Psoas muscle (tissue), 8 donors: ENCODE data around the gene NAP1L1. TPM values are rescaled to one million over a fixed set of nuclear protein-coding genes. Genes with fewer than 3 reads are reported as not detected.

ENCODE experiments used
- ATAC-seq, 4 donors: fragments of 200-7000 bp; cut with Tn5 transposase; one replicate each; pipeline ENCODE4 v1.9.1; 2020; ENCODE audit warnings: moderate library complexity in 3 of 4, mild to moderate bottlenecking in 2 of 4
- DNase-seq, 2 donors: peaks; one replicate each; pipeline ENCODE4 v3.0.0-alpha.2; 2020
- H3K27ac ChIP-seq: fragments of 200-600 bp; one replicate; pipeline ENCODE4 v1.8.0; 2022
- H3K27me3 ChIP-seq, 3 donors: fragments of 200-600 bp in 1 of 3; one replicate each; pipeline versions ENCODE4 v1.6.1 to v1.8.0; 2013 to 2022; ENCODE audit warnings: low read length in 2 of 3, mild to moderate bottlenecking in 2 of 3, moderate library complexity in 1 of 3; ENCODE audit not compliant: insufficient read depth in 3 of 3
- H3K36me3 ChIP-seq, 2 donors: fragments of 200-600 bp in 1 of 2; one replicate each; pipeline versions ENCODE4 v1.6.1 to v1.8.0; 2013 to 2022; ENCODE audit warnings: low read depth in 1 of 2, mild to moderate bottlenecking in 1 of 2, moderate library complexity in 1 of 2; ENCODE audit not compliant: insufficient read depth in 1 of 2
- H3K4me1 ChIP-seq: fragments of 200-600 bp; one replicate; pipeline ENCODE4 v1.8.0; 2022
- H3K4me3 ChIP-seq: fragments of 200-600 bp; one replicate; pipeline ENCODE4 v1.8.0; 2022; ENCODE audit warnings: mild to moderate bottlenecking
- H3K9me3 ChIP-seq: fragments of 200-600 bp; one replicate; pipeline ENCODE4 v1.8.0; 2022
- WGBS, 3 donors: extraction: QIAGEN DNeasy Blood & Tissue Kit; methylation state at CpG; one replicate each; pipeline versions ENCODE4 v1.1.6 to v1.1.7; 2013; 5-methylcytosine and 5-hydroxymethylcytosine counted together
- intact Hi-C, 2 donors: fragments of 100-400 bp; cut with DNase I; formaldehyde crosslinking; loops; one replicate each; pipeline versions ENCODE4 v1.11.0 to v1.14.2; 2022
- polyA plus RNA-seq, 3 donors: library from polyadenylated mRNA; stranded (reverse); fragments of 200-250 nt; gene quantifications; one replicate each; pipeline ENCODE4 v1.2.3, GENCODE V29; 2013
- total RNA-seq, 4 donors: library from RNA; stranded (reverse); fragmentation: NEBNext Ultra II Directional in 2 of 4; extraction: Animal tissue kit (Norgen Biotek cat#: 25700) in 2 of 4; gene quantifications; one replicate each; pipeline versions ENCODE4 v1.2.1 to v1.2.4, GENCODE V29; 2021 to 2023
- TF ChIP-seq, protein P1 (sequence below): fragments of 200-600 bp; IDR thresholded peaks from one replicate; pipeline ENCODE4 v1.8.0; 2022; ENCODE audit warnings: antibody characterized with exemption
- donor health status: healthy with polysubstance abuse.
- donor health status: DM: no; HTN: no; CAD: no; lungs with moderate emphysema.
- donor health status: Bipolar disorder and iron deficiency.
- donor health status: healthy.
- donor health status: DM: yes; HTN: yes; CAD: no.
- donor health status: DM: no; HTN: no; CAD: no.
- donor health status: DM: no; HTN: no; CAD: no.
- donor health status: DM: yes; HTN: yes; CAD: no.

NAP1L1 gene
- total and polyA plus RNA-seq, 7 donors: 201 to 341 (median 281) TPM

DNA sequence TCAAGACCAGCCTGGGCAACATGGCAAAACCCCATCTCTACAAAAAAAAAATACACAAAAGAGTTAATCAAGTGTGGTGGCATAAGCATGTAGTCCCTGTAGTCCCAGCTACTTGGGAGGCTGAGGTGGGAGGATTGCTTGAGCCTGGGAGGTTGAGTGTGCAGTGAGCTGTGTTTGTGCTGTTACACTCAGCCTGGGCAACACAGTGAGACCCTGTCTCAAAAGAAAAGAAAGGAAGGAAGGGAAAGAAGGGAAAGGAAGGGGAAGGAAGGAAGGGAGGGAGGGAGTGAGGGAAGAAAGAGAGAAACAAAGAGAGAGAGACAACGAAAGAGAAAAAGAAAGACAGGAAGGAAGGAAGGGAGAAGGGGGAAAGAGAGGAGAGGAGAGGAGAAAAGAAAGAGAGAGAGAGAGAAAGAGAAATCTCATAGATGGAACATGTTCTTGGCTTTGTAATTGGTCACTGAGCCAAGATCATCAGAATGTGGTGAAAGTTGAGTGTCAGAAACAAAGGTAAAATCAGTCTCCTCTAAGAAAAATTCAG lies 26.8 kb upstream of the NAP1L1 start:
- H3K36me3 ChIP-seq: no peaks in the 10 kb centered on the region
- ATAC-seq: no peak
- H3K9me3 ChIP-seq: no peaks in the 10 kb centered on the region
- H3K4me1 ChIP-seq: no peaks in the 10 kb centered on the region
- WGBS, 3 donors: no CpG with 5 or more reads among the region's 1 CpG
- no peak overlapping the region for H3K27ac ChIP-seq
- no peak overlapping the region for H3K4me3 ChIP-seq
- TF ChIP-seq, protein P1, sequence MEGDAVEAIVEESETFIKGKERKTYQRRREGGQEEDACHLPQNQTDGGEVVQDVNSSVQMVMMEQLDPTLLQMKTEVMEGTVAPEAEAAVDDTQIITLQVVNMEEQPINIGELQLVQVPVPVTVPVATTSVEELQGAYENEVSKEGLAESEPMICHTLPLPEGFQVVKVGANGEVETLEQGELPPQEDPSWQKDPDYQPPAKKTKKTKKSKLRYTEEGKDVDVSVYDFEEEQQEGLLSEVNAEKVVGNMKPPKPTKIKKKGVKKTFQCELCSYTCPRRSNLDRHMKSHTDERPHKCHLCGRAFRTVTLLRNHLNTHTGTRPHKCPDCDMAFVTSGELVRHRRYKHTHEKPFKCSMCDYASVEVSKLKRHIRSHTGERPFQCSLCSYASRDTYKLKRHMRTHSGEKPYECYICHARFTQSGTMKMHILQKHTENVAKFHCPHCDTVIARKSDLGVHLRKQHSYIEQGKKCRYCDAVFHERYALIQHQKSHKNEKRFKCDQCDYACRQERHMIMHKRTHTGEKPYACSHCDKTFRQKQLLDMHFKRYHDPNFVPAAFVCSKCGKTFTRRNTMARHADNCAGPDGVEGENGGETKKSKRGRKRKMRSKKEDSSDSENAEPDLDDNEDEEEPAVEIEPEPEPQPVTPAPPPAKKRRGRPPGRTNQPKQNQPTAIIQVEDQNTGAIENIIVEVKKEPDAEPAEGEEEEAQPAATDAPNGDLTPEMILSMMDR: no peak
- DNase-seq: no peak
- intact Hi-C loops: no loop called here
- no peaks in the 10 kb centered on the region for H3K27me3 ChIP-seq

DNA sequence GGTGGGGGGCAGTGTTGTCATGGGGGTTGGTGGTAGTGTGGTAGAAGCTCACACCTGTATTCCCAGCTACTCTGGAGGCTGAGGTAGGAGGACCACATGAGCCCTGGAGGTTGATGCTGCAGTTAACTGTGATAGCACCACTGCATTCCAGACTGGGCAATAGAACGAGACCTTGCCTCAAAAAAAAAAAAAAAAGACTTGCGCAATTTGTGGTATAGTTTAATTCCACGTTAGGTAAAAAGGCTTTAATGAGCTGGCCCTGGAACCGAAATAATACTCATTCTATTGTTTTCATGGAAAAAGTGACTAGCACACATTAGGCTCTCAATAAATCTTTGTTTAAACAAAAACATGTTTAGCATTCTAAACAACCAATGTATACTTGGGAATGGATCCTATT lies 25.4 kb upstream of the NAP1L1 start:
- DNase-seq: no peak
- Histone ChIP-seq H3K27me3 (no peaks in the 10 kb centered on the region), H3K36me3 (no peaks in the 10 kb centered on the region), H3K9me3 (no peaks in the 10 kb centered on the region), H3K4me3 (no peak overlapping the region), H3K27ac (no peak overlapping the region), H3K4me1 (no peaks in the 10 kb centered on the region)
- TF ChIP-seq, protein P1: no peak
- no peak for ATAC-seq
- WGBS, 3 donors: 78 to 86% (median 81%) methylated on average over 4 of the region's 4 CpGs
- intact Hi-C loops: no loop called here

DNA sequence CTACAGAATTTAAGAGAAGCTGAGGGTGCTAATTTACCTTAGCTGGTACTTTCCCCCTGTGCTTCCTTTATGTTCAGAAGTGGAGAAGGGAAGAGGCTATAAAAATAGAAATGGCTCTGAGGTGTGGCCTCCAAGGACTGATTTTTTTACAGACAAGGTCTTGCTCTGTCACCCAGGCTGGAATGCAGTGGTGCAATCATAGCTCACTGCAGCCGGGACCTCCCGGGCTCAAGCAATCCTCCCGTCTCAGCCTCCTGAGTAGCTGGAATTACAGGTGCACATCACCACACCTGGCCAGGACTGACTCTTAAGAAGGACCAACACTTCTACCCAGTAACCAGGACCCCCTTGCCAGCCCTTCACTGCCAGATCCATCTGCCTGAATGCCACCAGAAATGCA lies 23.9 kb upstream of the NAP1L1 start:
- 82 to 87% (median 83%) methylated on average over 3 of the region's 3 CpGs for WGBS, 3 donors
- no peaks in the 10 kb centered on the region for H3K9me3 ChIP-seq
- intact Hi-C loops: no loop called here
- H3K27ac ChIP-seq: no peak overlapping the region
- no peaks in the 10 kb centered on the region for H3K36me3 ChIP-seq
- DNase-seq (no peak), ATAC-seq (no peak)
- H3K27me3 ChIP-seq: no peaks in the 10 kb centered on the region
- TF ChIP-seq, protein P1: no peak
- no peak overlapping the region for H3K4me3 ChIP-seq
- H3K4me1 ChIP-seq: no peaks in the 10 kb centered on the region

DNA sequence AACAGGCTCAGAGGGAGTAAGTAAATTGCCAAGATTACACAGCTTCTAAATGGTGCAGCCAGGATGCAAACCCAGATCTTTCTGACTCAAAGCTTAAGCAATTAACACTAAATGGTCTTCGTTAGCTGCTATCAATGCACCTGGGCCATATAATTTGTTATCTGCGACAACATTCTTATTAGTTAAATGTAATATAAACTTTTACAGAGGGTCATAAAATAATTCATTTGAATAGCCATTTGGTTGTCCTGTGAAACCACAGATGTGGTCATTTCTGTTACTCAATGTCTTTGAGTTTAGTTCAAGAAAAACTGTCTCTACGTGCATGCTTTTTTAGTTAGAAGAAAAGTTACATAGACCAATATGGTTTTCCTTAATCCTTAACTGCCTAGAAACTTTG lies 22.1 kb upstream of the NAP1L1 start:
- intact Hi-C loops: no loop called here
- Histone ChIP-seq H3K9me3 (no peaks in the 10 kb centered on the region), H3K4me3 (no peak overlapping the region), H3K27me3 (no peaks in the 10 kb centered on the region), H3K27ac (no peak overlapping the region), H3K36me3 (no peaks in the 10 kb centered on the region), H3K4me1 (no peaks in the 10 kb centered on the region)
- ATAC-seq (no peak), DNase-seq (no peak)
- TF ChIP-seq, protein P1: no peak
- WGBS, 3 donors: 30 to 38% (median 34%) methylated on average over 3 of the region's 3 CpGs

DNA sequence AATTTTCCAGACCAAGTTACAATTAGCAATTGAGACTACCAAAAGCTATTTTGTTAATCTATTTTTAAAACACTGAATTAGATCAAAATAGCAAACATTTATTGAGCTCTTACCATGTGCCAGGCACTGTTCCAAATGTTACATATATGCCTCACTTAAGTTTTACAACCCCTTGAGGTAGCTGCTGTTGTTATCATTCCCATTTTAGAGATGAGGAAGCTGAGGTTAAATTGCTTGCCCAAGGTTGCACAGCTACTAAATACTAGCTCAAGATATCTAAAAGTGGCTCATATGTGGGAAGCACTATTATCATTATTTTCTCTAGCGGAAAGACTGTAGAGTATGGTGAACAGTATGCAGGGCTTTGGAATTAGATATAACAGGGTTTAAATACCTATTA lies 19.5 kb upstream of the NAP1L1 start:
- Histone ChIP-seq H3K36me3 (no peaks in the 10 kb centered on the region), H3K27ac (no peak overlapping the region), H3K4me1 (no peaks in the 10 kb centered on the region), H3K9me3 (no peaks in the 10 kb centered on the region), H3K4me3 (no peak overlapping the region), H3K27me3 (no peaks in the 10 kb centered on the region)
- WGBS, 3 donors: 94 to 98% (median 95%) methylated on average over 1 of the region's 1 CpG
- TF ChIP-seq, protein P1: no peak
- DNase-seq (no peak), ATAC-seq (no peak)
- intact Hi-C loops: no loop called here
